ENCODE data around the gene AKR1C4. TPM values are rescaled to one million over a fixed set of nuclear protein-coding genes. Genes with fewer than 3 reads are reported as not detected.
"Not testable (repeated sequence)": the region's sequence is repeated elsewhere in the genome, so short reads cannot be mapped to it uniquely, and the experiment has no call there.

Gene AKR1C4
- total RNA-seq, 4 donors from 2014 or later = not detected

DNA sequence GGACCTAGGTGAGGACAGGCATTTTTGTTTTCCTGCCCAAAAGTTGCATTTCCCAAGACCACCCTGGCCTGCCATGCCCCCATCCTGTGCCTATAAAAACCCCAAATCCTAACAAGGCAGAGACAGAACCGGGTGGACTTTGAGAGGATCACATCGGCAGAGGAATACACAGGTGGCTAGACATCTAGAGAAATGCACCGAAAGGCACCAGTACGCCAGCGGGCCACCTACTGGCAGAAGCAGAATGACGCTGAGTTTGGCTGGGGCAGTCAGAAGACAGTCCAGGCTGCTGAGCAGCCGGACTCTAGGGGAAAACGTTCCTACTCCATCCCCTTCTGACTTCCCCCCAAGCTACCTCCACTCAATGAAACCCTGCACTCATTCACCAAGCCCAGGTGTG, 2.8 kb downstream of the AKR1C4 start:
- TF ChIP-seq, protein P1, sequence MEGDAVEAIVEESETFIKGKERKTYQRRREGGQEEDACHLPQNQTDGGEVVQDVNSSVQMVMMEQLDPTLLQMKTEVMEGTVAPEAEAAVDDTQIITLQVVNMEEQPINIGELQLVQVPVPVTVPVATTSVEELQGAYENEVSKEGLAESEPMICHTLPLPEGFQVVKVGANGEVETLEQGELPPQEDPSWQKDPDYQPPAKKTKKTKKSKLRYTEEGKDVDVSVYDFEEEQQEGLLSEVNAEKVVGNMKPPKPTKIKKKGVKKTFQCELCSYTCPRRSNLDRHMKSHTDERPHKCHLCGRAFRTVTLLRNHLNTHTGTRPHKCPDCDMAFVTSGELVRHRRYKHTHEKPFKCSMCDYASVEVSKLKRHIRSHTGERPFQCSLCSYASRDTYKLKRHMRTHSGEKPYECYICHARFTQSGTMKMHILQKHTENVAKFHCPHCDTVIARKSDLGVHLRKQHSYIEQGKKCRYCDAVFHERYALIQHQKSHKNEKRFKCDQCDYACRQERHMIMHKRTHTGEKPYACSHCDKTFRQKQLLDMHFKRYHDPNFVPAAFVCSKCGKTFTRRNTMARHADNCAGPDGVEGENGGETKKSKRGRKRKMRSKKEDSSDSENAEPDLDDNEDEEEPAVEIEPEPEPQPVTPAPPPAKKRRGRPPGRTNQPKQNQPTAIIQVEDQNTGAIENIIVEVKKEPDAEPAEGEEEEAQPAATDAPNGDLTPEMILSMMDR (IDR thresholded peaks at IDR 0.05) = no peak
- DNase-seq (ENCODE audit: low spot score) = no peak
- no peak for ATAC-seq (ENCODE audit: low FRiP score)

DNA sequence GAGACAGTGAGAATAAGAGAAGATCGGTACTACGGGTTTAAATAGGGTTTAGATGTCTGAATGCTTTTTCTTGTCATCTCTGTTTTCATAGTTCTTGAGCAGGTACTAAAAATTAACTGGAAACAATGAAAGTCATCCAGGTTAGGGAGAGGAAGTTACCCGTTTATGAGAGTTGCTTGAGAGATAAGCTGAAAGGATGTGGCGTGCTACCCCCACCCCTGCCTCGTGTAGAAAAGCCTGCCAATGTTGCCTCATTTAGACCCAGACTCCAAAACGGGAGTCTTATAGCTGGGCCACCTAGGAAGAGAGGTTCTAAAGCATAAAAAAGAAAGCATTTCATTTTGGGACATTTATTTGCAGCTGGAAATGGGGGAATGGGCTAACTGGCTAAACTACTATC, 10.2 kb downstream of the AKR1C4 start:
- ATAC-seq (ENCODE audit: low FRiP score) (no peak), DNase-seq (ENCODE audit: low spot score) (no peak)

DNA sequence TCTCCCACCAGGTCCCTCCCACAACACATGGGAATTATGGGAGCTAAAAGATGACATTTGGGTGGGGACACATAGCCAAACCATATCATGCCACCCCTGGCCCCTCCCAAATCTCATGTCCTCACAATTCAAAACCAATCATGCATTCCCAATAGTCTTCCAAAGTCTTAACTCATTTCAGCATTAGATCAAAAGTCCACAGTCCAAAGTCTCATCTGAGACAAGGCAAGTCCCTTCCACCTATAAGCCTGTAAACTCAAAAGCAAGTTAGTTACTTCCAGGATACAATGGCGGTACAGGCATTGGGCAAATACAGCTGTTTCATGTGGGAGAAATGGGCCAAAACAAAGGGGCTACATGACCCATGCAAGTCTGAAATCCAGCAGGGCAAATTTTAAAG, 13.1 kb downstream of the AKR1C4 start:
- ATAC-seq (ENCODE audit: low FRiP score); DNase-seq (ENCODE audit: low spot score): not testable (repeated sequence)

More for the DNA sequence above, 10.2 kb downstream of the AKR1C4 start:
- TF ChIP-seq, protein P1 (IDR thresholded peaks at IDR 0.05) = no peak

DNA sequence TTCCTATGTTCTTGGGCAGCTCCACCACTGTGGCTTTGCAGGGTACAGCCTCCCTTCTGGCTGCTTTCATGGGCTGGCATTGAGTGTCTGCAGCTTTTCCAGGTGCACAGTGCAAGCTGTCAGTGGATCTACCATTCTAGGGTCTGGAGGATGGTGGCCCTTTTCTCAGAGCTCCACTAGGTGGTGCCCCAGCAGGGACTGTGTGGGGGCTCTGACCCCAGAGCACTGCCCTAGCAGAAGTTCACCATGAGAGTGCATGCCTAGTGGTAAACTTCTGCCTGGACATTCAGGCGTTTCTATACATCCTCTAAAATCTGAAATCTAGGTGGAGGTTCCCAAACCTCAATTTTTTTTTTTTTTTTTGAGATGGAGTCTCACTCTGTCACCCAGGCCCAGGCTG, 13.6 kb downstream of the AKR1C4 start:
- not testable (repeated sequence) for DNase-seq (ENCODE audit: low spot score); ATAC-seq (ENCODE audit: low FRiP score)

DNA sequence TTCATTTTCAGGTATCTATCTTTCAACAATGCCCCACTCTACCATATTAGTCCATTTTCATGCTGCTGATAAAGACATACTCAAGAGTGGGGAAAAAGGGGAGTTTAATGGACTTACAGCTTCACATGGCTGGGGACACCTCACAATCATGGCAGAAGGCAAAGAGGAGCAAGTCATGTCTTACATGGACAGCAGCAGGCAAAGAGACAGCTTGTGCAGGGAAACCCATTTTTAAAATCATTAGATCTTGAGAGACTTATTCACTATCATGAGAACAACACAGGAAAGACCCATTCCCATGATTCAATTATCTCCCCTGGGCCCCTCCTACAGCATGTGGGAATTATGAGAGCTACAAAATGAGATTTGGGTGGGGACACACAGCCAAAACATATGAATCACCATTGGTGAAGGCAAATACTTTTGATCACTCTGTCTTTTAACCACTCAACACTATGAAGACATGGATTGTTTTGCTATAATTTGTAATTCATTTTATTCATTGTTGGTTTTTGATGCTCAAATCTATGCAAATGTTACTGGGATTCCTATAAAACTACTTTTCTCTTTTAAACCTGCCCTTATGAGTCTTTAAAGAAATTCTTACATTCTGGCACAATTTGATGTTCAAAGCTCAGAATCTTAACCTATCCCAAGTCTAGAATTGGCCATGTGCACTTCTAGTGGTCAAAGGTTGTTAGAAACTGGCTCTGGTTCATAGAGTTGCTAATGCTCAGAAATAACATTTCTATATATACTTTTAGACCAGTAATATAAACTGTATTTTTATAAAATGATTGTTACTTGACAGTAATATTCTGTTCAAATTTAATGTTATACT, 15.3 kb downstream of the AKR1C4 start:
- no peak for DNase-seq (ENCODE audit: low spot score)
- TF ChIP-seq, protein P1 (IDR thresholded peaks at IDR 0.05) = no peak
- ATAC-seq (ENCODE audit: low FRiP score) = no peak

DNA sequence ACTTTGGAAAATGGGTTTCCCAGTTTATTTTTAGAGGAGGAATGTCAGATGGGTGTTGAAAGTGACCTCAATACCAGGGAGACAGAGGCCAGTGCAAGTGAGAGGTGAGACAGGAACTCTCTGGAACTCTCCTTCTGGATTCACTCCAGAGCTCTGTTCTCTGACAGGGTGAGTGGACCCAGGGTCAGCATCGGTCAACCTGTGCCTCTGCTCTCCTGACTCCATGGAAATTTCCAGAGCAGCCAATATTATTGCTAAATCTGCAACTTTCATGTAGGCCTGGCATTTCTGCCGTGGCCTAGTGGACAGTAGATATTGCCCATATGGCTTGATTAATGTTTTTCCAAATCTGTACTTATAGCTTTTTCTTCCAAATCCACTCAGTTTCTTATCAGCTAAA, 20.2 kb downstream of the AKR1C4 start:
- ATAC-seq (ENCODE audit: low FRiP score) = no peak

DNA sequence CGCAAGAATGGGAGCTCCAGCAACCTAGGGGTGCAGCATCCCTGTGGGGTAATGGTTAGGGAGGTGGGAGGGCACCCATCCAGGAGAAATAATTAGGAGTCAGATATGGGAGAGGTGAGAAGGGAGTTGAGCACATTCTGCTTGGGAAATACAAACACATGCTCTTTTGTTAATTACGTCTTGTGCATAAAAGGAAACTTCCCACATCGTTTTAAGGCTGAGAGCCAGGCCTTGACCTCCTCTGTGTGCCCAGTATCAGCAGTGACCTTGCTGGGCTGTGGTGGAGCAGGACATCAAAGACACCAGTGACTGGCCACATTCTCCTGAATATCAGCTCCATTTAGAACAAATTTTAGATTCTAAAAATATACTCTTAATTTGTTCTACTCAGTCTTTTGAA, 22.6 kb downstream of the AKR1C4 start:
- no peak for DNase-seq (ENCODE audit: low spot score)
- TF ChIP-seq, protein P1 (IDR thresholded peaks at IDR 0.05) = no peak
- no peak for ATAC-seq (ENCODE audit: low FRiP score)

More for the DNA sequence above, 20.2 kb downstream of the AKR1C4 start:
- DNase-seq (ENCODE audit: low spot score) = no peak
- TF ChIP-seq, protein P1 (IDR thresholded peaks at IDR 0.05) = no peak

DNA sequence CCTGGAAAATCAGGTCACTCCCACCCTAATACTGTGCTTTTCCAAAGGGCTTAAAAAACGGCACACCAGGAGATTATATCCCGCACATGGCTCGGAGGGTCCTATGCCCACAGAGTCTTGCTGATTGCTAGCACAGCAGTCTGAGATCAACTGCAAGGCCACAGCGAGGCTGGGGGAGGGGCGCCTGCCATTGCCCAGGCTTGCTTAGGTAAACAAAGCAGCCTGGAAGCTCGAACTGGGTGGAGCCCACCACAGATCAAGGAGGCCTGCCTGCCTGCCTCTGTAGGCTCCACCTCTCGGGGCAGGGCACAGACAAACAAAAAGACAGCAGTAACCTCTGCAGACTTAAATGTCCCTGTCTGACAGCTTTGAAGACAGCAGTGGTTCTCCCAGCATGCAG, 26.3 kb downstream of the AKR1C4 start:
- DNase-seq (ENCODE audit: low spot score); ATAC-seq (ENCODE audit: low FRiP score): not testable (repeated sequence)

Measured in omental fat pad (tissue), 4 donors.